ENCODE results near the gene KRTAP2-1. TPM values are rescaled to one million over a fixed set of nuclear protein-coding genes. Genes with fewer than 3 reads are reported as not detected.

Gene KRTAP2-1
- total and polyA plus RNA-seq, 2 experiments from 2014 or later: not detected

DNA sequence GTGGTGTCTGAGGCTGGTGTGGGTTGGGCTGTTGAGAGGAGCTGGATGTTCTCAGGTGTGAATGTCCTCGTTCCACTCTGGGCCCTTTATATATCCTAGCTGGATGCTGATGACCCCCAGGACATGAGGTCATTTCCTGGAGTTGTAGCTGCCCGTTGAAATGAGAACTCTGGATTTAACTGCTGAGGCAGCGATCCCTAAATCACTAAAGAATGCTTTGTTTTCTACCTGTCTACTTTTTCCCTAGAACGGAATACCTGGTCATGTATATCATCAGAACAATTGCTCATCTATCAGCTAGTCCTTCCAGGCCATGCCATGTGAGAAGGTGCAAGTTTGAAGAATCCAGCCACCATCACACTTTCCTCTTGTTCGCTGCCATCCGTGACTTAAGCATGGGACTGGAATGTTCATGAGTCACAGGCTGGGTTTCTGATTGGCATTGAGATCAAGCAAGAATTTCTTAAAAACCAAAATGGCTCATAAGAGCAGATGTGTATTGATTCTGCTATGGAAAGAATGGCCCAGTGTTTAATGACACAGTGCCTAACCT is 13.0 kb upstream of the KRTAP2-1 start, which contains the start of gene KRTAP2-3:
TSS of gene KRTAP2-3 (minus strand) at position 63 of the 553 bp plus-strand sequence. CDS start 64 bp downstream, outside the sequence.
- no peak within 1 kb of the TSS; the same call in 1 of the 2 replicates for H3K27ac Mint-ChIP-seq
- ATAC-seq: no peak; the same call in 1 of the 3 replicates

More for the DNA sequence above, 13.0 kb upstream of the KRTAP2-1 start, which contains the start of gene KRTAP2-3:
- Histone ChIP-seq H3K27me3 (ENCODE audit: insufficient read depth) (no peaks in the 10 kb centered on the region), H2AFZ (0 out of 2 replicates have a peak within 1 kb of the TSS, but pooled peaks have one; percentile 69), H3K79me2 (replicated peaks; ENCODE audit: insufficient read depth) (no peaks in the 10 kb centered on the region), H3K9me2 (ENCODE audit: insufficient read depth) (no peaks in the 10 kb centered on the region), H3F3A (replicated peaks; ENCODE audit: low read depth) (no peaks in the 10 kb centered on the region), H3K36me3 (ENCODE audit: insufficient read depth) (no peaks in the 10 kb centered on the region), H3K4me2 (no peak within 1 kb of the TSS), H4K20me1 (replicated peaks; ENCODE audit: insufficient read depth) (no peaks in the 10 kb centered on the region), H3K27ac (ENCODE audit: low read depth) (no peak within 1 kb of the TSS), H3K4me1 (ENCODE audit: insufficient read depth) (0 out of 2 replicates have a peak, but pooled peaks cover 6% of the 10 kb centered on the region), H3K4me3 (no peak within 1 kb of the TSS)
- peaks cover 3% of the 10 kb centered on the region; the same call in 1 of the 3 replicates for H3K9me3 Mint-ChIP-seq
- TF ChIP-seq, protein P1, sequence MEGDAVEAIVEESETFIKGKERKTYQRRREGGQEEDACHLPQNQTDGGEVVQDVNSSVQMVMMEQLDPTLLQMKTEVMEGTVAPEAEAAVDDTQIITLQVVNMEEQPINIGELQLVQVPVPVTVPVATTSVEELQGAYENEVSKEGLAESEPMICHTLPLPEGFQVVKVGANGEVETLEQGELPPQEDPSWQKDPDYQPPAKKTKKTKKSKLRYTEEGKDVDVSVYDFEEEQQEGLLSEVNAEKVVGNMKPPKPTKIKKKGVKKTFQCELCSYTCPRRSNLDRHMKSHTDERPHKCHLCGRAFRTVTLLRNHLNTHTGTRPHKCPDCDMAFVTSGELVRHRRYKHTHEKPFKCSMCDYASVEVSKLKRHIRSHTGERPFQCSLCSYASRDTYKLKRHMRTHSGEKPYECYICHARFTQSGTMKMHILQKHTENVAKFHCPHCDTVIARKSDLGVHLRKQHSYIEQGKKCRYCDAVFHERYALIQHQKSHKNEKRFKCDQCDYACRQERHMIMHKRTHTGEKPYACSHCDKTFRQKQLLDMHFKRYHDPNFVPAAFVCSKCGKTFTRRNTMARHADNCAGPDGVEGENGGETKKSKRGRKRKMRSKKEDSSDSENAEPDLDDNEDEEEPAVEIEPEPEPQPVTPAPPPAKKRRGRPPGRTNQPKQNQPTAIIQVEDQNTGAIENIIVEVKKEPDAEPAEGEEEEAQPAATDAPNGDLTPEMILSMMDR (conservative IDR thresholded peaks at IDR 0.05; ENCODE audit: low read depth in 2 of 2): no peak
- TF ChIP-seq, protein P2, sequence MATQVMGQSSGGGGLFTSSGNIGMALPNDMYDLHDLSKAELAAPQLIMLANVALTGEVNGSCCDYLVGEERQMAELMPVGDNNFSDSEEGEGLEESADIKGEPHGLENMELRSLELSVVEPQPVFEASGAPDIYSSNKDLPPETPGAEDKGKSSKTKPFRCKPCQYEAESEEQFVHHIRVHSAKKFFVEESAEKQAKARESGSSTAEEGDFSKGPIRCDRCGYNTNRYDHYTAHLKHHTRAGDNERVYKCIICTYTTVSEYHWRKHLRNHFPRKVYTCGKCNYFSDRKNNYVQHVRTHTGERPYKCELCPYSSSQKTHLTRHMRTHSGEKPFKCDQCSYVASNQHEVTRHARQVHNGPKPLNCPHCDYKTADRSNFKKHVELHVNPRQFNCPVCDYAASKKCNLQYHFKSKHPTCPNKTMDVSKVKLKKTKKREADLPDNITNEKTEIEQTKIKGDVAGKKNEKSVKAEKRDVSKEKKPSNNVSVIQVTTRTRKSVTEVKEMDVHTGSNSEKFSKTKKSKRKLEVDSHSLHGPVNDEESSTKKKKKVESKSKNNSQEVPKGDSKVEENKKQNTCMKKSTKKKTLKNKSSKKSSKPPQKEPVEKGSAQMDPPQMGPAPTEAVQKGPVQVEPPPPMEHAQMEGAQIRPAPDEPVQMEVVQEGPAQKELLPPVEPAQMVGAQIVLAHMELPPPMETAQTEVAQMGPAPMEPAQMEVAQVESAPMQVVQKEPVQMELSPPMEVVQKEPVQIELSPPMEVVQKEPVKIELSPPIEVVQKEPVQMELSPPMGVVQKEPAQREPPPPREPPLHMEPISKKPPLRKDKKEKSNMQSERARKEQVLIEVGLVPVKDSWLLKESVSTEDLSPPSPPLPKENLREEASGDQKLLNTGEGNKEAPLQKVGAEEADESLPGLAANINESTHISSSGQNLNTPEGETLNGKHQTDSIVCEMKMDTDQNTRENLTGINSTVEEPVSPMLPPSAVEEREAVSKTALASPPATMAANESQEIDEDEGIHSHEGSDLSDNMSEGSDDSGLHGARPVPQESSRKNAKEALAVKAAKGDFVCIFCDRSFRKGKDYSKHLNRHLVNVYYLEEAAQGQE (IDR thresholded peaks at IDR 0.05; ENCODE audit: unreplicated experiment): no peak
- TF ChIP-seq EZH2phosphoT487 (IDR thresholded peaks at IDR 0.05; ENCODE audit: unreplicated experiment) (no peak), POLR2AphosphoS5 (IDR thresholded peaks at IDR 0.05; ENCODE audit: low read depth) (no peak), JUNB (IDR thresholded peaks at IDR 0.05; ENCODE audit: unreplicated experiment) (no peak), EZH2 (IDR thresholded peaks at IDR 0.05; ENCODE audit: low read depth, unreplicated experiment) (no peak), ZNF114 (CRISPR knock-in tag; IDR thresholded peaks at IDR 0.05) (no peak), NANOG (IDR thresholded peaks at IDR 0.05; ENCODE audit: borderline replicate concordance) (no peak), STAT1 (IDR thresholded peaks at IDR 0.05; ENCODE audit: unreplicated experiment) (no peak), CREB1 (CRISPR knock-in tag; IDR thresholded peaks at IDR 0.05; ENCODE audit: low read depth) (no peak)
- TF ChIP-seq, protein P3, sequence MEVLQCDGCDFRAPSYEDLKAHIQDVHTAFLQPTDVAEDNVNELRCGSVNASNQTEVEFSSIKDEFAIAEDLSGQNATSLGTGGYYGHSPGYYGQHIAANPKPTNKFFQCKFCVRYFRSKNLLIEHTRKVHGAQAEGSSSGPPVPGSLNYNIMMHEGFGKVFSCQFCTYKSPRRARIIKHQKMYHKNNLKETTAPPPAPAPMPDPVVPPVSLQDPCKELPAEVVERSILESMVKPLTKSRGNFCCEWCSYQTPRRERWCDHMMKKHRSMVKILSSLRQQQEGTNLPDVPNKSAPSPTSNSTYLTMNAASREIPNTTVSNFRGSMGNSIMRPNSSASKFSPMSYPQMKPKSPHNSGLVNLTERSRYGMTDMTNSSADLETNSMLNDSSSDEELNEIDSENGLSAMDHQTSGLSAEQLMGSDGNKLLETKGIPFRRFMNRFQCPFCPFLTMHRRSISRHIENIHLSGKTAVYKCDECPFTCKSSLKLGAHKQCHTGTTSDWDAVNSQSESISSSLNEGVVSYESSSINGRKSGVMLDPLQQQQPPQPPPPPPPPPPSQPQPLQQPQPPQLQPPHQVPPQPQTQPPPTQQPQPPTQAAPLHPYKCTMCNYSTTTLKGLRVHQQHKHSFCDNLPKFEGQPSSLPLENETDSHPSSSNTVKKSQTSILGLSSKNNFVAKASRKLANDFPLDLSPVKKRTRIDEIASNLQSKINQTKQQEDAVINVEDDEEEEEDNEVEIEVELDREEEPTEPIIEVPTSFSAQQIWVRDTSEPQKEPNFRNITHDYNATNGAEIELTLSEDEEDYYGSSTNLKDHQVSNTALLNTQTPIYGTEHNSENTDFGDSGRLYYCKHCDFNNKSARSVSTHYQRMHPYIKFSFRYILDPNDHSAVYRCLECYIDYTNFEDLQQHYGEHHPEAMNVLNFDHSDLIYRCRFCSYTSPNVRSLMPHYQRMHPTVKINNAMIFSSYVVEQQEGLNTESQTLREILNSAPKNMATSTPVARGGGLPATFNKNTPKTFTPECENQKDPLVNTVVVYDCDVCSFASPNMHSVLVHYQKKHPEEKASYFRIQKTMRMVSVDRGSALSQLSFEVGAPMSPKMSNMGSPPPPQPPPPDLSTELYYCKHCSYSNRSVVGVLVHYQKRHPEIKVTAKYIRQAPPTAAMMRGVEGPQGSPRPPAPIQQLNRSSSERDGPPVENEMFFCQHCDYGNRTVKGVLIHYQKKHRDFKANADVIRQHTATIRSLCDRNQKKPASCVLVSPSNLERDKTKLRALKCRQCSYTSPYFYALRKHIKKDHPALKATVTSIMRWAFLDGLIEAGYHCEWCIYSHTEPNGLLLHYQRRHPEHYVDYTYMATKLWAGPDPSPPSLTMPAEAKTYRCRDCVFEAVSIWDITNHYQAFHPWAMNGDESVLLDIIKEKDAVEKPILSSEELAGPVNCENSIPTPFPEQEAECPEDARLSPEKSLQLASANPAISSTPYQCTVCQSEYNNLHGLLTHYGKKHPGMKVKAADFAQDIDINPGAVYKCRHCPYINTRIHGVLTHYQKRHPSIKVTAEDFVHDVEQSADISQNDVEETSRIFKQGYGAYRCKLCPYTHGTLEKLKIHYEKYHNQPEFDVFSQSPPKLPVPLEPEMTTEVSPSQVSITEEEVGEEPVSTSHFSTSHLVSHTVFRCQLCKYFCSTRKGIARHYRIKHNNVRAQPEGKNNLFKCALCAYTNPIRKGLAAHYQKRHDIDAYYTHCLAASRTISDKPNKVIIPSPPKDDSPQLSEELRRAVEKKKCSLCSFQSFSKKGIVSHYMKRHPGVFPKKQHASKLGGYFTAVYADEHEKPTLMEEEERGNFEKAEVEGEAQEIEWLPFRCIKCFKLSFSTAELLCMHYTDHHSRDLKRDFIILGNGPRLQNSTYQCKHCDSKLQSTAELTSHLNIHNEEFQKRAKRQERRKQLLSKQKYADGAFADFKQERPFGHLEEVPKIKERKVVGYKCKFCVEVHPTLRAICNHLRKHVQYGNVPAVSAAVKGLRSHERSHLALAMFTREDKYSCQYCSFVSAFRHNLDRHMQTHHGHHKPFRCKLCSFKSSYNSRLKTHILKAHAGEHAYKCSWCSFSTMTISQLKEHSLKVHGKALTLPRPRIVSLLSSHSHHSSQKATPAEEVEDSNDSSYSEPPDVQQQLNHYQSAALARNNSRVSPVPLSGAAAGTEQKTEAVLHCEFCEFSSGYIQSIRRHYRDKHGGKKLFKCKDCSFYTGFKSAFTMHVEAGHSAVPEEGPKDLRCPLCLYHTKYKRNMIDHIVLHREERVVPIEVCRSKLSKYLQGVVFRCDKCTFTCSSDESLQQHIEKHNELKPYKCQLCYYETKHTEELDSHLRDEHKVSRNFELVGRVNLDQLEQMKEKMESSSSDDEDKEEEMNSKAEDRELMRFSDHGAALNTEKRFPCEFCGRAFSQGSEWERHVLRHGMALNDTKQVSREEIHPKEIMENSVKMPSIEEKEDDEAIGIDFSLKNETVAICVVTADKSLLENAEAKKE (CRISPR knock-in tag; IDR thresholded peaks at IDR 0.05): no peak
- TF ChIP-seq, protein P4, sequence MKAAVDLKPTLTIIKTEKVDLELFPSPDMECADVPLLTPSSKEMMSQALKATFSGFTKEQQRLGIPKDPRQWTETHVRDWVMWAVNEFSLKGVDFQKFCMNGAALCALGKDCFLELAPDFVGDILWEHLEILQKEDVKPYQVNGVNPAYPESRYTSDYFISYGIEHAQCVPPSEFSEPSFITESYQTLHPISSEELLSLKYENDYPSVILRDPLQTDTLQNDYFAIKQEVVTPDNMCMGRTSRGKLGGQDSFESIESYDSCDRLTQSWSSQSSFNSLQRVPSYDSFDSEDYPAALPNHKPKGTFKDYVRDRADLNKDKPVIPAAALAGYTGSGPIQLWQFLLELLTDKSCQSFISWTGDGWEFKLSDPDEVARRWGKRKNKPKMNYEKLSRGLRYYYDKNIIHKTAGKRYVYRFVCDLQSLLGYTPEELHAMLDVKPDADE (IDR thresholded peaks at IDR 0.05): no peak
- H3K27me3 Mint-ChIP-seq (ENCODE audit: insufficient read depth, low read depth, poor library complexity): no peaks in the 10 kb centered on the region
- H3K4me3 Mint-ChIP-seq: no peak within 1 kb of the TSS
- DNase-seq (ENCODE audit: low spot score): no peak
- no peaks in the 10 kb centered on the region for H3K36me3 Mint-ChIP-seq (ENCODE audit: low read depth)
- H3K4me1 Mint-ChIP-seq: peaks cover 4% of the 10 kb centered on the region

Data from GM23338 (cell line).